Activated T-helper 1 cell treated with anti-CD3 and anti-CD28 coated beads, Interleukin-12 subunit alpha, Interleukin-12 subunit beta, Interleukin-2, Interleukin-4 antibody, amounts not matched to agents 30 ng/mL and 10 ng/mL and 1 ng/mL, durations not matched to agents 14 hours and 24 hours and 36 hours (primary cell): Measurements from ENCODE around the gene TSPAN15. TPM values are rescaled to one million over a fixed set of nuclear protein-coding genes. Genes with fewer than 3 reads are reported as not detected.

Source experiments
- total RNA-seq: library from RNA; stranded (reverse); gene quantifications from 2 replicates; pipeline ENCODE4 v1.2.3, GENCODE V29; 2022

Gene TSPAN15
- total RNA-seq, 1 donor from 2014 or later: 1.6 TPM

Other genes starting within 250 kb of the TSPAN15 start
- gene HKDC1, start 231.1 kb upstream of the TSPAN15 start, total RNA-seq: 0.05 and 0.12 TPM in 2 replicates
- gene HK1, start 173.0 kb upstream of the TSPAN15 start, total RNA-seq: 155 and 161 TPM in 2 replicates
- not detected in 2 replicates for gene TACR2, start 34.5 kb upstream of the TSPAN15 start, total RNA-seq
- not detected in 2 replicates for gene NEUROG3, start 122.0 kb downstream of the TSPAN15 start, total RNA-seq
- 10.2 and 10.9 TPM in 2 replicates for gene FAM241B, start 178.8 kb downstream of the TSPAN15 start, total RNA-seq